Measurements from ENCODE around the gene RBM47.

GRCh38 chr4:40520533-40520932, 109.1 kb downstream of the RBM47 start:
- TF ChIP-seq POLR2A (IDR thresholded peaks at IDR 0.05; ENCODE audit: low read length) (no peak), GATA1 (IDR thresholded peaks at IDR 0.05; ENCODE audit: low read depth, low read length) (no peak)
